Transverse colon (tissue), 4 donors: ENCODE measurements around the gene ZDHHC11.
"Not testable (repeated sequence)": the region's sequence is repeated elsewhere in the genome, so short reads cannot be mapped to it uniquely, and the experiment has no call there.

Experiments
- POLR2AphosphoS5 ChIP-seq, 3 donors: sonication (generic); formaldehyde crosslinking; IDR thresholded peaks; one replicate each; pipeline ENCODE4 v1.6.1; 2016; ENCODE audit warnings: antibody characterized with exemption in 3 of 3
- TF ChIP-seq, protein P1 (sequence below), 5 experiments: fragments of 200-600 bp in 3 of 5; fragments of 450-650 bp in 2 of 5; sonication (generic) in 3 of 5; IDR thresholded peaks; 1 replicate in 2 of 5; 2 replicates in 3 of 5; pipeline ENCODE4 v1.5.1; 2016 to 2017; ENCODE audit warnings: antibody characterized with exemption in 5 of 5, inconsistent platforms in 3 of 5, mild to moderate bottlenecking in 2 of 5, moderate library complexity in 1 of 5

DNA sequence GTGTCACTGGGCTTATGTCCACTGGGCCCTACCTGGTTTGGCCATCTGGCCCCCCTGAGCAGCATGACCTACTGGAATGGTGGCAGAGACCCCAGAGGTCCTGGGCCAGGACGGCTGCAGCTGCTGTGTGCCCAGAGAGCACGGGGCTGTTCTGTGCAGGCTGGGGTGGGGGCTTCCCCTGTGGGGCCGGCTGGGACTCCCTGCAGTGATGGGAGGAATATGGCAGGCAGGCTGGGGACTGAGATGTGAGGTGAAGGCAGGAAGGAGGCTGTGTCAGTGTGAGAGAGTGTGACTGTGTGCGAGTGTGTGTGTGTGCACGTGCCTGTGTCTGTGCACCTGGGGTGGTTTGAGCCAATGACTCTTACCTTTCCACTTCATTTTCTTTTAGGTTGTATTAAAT is 37.2 kb downstream of the ZDHHC11 start:
- TF ChIP-seq, protein P1, sequence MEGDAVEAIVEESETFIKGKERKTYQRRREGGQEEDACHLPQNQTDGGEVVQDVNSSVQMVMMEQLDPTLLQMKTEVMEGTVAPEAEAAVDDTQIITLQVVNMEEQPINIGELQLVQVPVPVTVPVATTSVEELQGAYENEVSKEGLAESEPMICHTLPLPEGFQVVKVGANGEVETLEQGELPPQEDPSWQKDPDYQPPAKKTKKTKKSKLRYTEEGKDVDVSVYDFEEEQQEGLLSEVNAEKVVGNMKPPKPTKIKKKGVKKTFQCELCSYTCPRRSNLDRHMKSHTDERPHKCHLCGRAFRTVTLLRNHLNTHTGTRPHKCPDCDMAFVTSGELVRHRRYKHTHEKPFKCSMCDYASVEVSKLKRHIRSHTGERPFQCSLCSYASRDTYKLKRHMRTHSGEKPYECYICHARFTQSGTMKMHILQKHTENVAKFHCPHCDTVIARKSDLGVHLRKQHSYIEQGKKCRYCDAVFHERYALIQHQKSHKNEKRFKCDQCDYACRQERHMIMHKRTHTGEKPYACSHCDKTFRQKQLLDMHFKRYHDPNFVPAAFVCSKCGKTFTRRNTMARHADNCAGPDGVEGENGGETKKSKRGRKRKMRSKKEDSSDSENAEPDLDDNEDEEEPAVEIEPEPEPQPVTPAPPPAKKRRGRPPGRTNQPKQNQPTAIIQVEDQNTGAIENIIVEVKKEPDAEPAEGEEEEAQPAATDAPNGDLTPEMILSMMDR (IDR thresholded peaks at IDR 0.05) = not testable (repeated sequence)
- TF ChIP-seq POLR2AphosphoS5 (IDR thresholded peaks at IDR 0.05) = not testable (repeated sequence)
